Effector memory CD8-positive, alpha-beta T cell (primary cell): ENCODE data around the gene ZNF407.
"Not testable (repeated sequence)": the region's sequence is repeated elsewhere in the genome, so short reads cannot be mapped to it uniquely, and the experiment has no call there.

Experiments used
- ATAC-seq: fragments of 150-1000 bp; cut with Tn5 transposase; replicated peaks from 2 replicates; pipeline ENCODE4 v1.10.0; 2021; ENCODE audit warnings: mild to moderate bottlenecking, moderate library complexity
- DNase-seq, 3 experiments: peaks; one replicate each; pipeline ENCODE4 v3.0.0; 2021
- H3K27ac Mint-ChIP-seq, 2 donors: one replicate each; pipeline ENCODE4 v1.8.0; 2022; ENCODE audit warnings: mild to moderate bottlenecking in 2 of 2, mixed read lengths in 2 of 2, moderate library complexity in 2 of 2
- H3K27me3 Mint-ChIP-seq, 2 donors: one replicate each; pipeline ENCODE4 v1.8.0; 2022; ENCODE audit warnings: mixed read lengths in 2 of 2
- H3K36me3 Mint-ChIP-seq: one replicate; pipeline ENCODE4 v1.8.0; 2022; ENCODE audit warnings: mild to moderate bottlenecking, moderate library complexity, mixed read lengths; ENCODE audit not compliant: insufficient read depth
- H3K4me1 Mint-ChIP-seq, 2 donors: one replicate each; pipeline ENCODE4 v1.8.0; 2022; ENCODE audit warnings: low read depth in 2 of 2, mixed read lengths in 2 of 2
- H3K4me3 Mint-ChIP-seq, 2 donors: one replicate each; pipeline ENCODE4 v1.8.0; 2022; ENCODE audit warnings: mild to moderate bottlenecking in 2 of 2, mixed read lengths in 2 of 2, moderate library complexity in 2 of 2
- H3K9me3 Mint-ChIP-seq, 2 donors: one replicate each; pipeline ENCODE4 v1.8.0; 2022; ENCODE audit warnings: mixed read lengths in 2 of 2

The ZNF407 gene

DNA sequence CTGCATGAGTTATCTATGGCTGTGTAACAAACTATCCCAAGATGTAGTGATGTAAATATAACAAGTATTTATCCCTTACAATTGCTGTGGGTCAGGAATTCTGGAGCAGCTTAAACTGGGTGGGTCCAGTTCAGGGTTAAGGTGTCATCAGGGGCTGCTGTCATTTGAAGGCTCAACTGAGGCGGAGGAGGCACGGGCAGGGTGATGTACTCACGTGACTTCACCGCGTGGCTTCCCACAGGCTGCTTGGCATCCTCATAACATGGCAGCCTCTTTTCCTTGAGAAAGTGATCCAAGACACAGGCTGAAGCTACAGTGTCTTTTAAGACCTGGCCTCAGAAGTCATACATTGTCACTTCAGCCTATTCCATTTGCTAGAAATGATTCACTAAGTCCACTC lies 485.5 kb downstream of the ZNF407 start:
- Mint-ChIP-seq H3K9me3 (peaks cover 4 to 10% of the 10 kb centered on the region in 2 donors), H3K4me1 (peaks cover 0 to 4% of the 10 kb centered on the region in 2 donors), H3K4me3 (no peak overlapping the region), H3K36me3 (no peaks in the 10 kb centered on the region), H3K27ac (no peak overlapping the region), H3K27me3 (peaks cover 6 to 9% of the 10 kb centered on the region in 2 donors)
- ATAC-seq (no peak), DNase-seq (no peak)

DNA sequence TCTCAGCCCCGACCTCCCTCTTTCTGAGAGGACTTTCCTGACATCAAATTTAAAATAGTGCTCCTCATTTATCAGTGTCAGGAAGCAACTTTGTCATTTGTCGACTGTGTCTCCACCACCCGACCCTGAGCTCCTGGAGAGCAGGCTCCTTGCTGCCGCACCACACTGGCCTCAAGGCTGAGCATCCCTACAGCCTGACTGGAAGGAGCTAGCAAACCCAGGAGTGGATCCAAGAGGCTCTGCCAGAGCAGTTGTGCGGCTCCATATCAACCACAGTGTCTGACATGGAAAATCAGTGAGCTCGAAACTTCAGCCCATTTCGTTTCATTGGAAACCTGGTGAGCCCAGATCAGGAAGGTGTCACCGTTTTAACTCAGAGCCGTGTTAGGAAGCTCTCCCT lies 486.1 kb downstream of the ZNF407 start:
- peaks cover 4 to 10% of the 10 kb centered on the region in 2 donors for H3K9me3 Mint-ChIP-seq
- ATAC-seq (no peak), DNase-seq (no peak)
- peaks cover 0 to 4% of the 10 kb centered on the region in 2 donors for H3K4me1 Mint-ChIP-seq
- peaks cover 6 to 9% of the 10 kb centered on the region in 2 donors for H3K27me3 Mint-ChIP-seq
- no peaks in the 10 kb centered on the region for H3K36me3 Mint-ChIP-seq
- H3K27ac Mint-ChIP-seq, result no peak overlapping the region
- H3K4me3 Mint-ChIP-seq, result no peak overlapping the region

DNA sequence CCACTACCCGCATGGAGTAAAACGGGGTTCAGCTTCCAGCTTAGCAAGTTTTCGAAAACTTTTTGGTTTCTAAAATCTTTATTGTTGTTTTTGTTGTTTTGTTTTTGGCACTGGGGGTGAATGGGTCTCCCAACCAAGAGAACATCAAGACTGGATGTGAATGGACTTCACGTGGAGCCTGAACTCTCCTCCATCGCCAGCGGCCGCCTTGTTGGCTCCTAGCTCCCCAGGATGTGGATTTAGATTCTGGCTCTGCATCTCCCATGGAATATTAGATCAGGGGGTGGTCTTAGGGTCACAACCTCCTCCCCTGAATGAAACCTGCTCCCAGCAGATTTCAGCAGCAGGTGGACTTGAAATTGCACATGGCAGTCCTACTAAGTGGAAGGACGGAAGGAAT lies 488.0 kb downstream of the ZNF407 start:
- ATAC-seq, H3K27me3 Mint-ChIP-seq, H3K4me1 Mint-ChIP-seq, H3K4me3 Mint-ChIP-seq, H3K36me3 Mint-ChIP-seq, H3K9me3 Mint-ChIP-seq, H3K27ac Mint-ChIP-seq, DNase-seq: not testable (repeated sequence)

DNA sequence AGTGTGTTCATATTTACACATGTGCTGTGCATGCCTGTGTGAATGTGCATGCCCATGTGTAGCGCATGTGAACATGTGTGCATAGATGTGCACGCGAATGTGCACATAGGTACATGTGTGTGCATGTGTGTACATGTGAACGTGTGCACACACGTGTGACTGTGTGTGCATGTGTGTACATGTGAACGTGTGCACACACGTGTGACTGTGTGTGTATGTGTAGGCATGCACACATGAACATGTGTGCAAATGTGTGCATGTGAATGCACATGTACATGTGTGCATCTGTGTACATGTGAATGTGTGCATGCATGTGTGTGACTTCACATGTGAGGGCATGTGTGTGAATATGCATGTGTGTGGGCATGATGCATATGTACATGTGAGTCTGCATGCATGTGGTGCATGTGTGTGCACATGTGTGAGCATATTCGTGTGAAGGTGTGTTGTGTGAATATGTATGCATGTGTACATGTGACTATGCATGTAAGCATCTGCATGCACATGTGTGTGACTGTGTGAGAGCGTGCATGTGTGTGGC lies 488.9 kb downstream of the ZNF407 start:
- no peak for DNase-seq
- H3K27me3 Mint-ChIP-seq, result peaks cover 6 to 9% of the 10 kb centered on the region in 2 donors
- H3K27ac Mint-ChIP-seq, result no peak overlapping the region
- H3K4me3 Mint-ChIP-seq, result no peak overlapping the region
- ATAC-seq, result no peak
- no peaks in the 10 kb centered on the region for H3K36me3 Mint-ChIP-seq
- H3K4me1 Mint-ChIP-seq, result peaks cover 0 to 4% of the 10 kb centered on the region in 2 donors
- peaks cover 0 to 10% of the 10 kb centered on the region in 2 donors for H3K9me3 Mint-ChIP-seq

DNA sequence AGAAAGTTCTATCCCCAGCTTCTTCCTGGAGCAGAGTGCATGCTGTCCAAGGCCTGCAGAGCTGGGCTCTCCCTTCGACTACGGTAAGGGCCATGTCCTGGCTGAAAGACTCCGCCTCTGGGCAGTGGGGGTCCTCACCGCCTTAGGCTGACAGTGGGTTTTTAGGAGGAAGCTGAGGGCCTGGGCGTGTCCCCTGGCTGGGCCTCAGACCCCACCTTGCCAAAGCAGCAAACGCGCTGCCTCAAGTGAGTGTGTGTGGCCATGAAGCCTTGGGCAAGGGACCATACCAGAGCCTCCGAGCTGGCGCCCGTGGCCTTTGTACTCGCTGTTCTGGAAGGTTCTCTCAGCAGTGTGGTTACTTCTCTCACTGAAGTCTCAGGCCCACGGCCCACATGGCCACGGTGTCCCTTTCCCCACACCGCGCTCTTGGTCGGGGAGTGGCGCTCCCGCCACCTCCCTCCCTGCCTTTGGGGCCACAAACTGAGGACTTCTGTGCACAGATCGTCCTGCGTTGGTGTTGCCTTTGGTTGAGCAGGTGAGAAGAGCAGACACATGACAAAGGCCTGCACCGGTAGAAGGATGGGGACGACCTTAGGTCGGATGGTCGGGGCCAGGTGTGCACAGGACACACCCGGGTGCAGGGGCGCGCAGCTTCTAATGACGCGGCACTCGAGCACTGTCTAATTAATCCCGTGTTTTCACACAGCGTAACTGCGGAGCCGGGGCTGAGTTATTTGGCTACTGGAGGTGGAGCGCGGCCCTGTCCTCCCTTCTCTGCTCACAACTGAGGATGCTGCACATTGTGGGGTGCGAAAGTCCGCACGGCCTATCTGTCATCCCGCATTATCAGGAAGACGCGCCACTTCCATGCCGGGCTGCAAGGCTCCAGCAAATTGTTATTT lies 489.7 kb downstream of the ZNF407 start:
- no peak overlapping the region for H3K27ac Mint-ChIP-seq
- H3K36me3 Mint-ChIP-seq, result no peaks in the 10 kb centered on the region
- DNase-seq, result no peak
- ATAC-seq, result no peak
- peaks cover 0 to 3% of the 10 kb centered on the region in 2 donors for H3K4me1 Mint-ChIP-seq
- H3K27me3 Mint-ChIP-seq, result peaks cover 2 to 6% of the 10 kb centered on the region in 2 donors
- H3K9me3 Mint-ChIP-seq, result peaks cover 0 to 10% of the 10 kb centered on the region in 2 donors
- no peak overlapping the region for H3K4me3 Mint-ChIP-seq

DNA sequence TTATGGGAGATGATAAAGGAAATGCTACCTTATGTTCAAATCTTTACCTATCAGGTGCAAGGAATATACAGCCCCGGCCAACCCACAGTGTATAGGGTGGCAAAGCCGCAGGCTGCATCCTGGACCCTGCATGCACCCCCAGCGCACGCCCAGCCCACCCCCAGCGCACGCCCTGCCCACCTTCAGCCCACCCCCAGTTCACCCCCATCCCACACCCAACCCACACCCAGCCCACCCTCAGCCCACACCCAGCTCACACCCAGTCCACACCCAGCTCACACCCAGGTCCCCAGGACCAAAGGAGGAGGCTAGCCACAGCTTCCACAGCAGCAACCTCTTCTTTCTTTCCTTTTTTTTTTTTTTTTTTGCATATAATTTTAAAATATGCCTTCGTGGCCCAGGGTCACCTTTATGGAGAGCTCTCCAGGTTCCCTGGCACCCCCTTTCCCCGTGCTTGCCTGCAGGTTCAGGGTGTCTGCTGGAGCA lies 490.4 kb downstream of the ZNF407 start:
- Mint-ChIP-seq H3K27me3 (peaks cover 0 to 1% of the 10 kb centered on the region in 2 donors), H3K9me3 (peaks cover 0 to 10% of the 10 kb centered on the region in 2 donors), H3K36me3 (no peaks in the 10 kb centered on the region), H3K27ac (no peak overlapping the region), H3K4me1 (peaks cover 0 to 3% of the 10 kb centered on the region in 2 donors), H3K4me3 (no peak overlapping the region)
- DNase-seq (no peak), ATAC-seq (no peak)

DNA sequence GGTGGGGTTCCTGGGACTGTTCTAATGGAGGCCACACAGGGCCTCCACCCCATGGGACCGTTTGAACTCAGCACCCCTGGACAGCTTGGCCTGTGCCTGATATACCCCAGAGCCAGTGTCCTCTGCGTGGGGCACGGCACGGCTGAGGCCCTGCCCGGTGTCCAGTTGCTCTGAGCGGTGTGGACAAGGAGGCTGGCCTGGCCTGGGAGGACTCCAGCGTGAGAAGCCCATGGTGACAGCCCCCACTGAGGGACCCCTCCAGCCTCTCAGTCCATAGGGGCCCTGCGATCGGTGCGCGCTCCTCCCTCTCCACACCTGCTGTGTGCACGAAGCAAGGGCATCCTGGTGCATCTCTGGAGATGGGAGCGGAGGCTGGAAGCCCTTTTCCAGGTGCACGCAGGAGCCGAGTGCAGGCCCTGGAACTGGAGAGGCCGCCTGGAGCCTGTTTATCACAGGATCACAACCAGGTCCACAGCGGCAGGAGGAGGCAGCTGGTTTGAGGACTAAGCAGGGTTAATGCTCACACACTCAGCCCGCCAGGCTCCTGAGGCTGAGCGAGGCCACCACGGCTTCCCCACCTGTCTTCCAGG lies 491.0 kb downstream of the ZNF407 start:
- no peak overlapping the region for H3K4me3 Mint-ChIP-seq
- no peaks in the 10 kb centered on the region for H3K27me3 Mint-ChIP-seq
- no peak for DNase-seq
- no peak for ATAC-seq
- H3K27ac Mint-ChIP-seq, result no peak overlapping the region
- H3K4me1 Mint-ChIP-seq, result peaks cover 0 to 3% of the 10 kb centered on the region in 2 donors
- no peaks in the 10 kb centered on the region for H3K36me3 Mint-ChIP-seq
- peaks cover 0 to 10% of the 10 kb centered on the region in 2 donors for H3K9me3 Mint-ChIP-seq

DNA sequence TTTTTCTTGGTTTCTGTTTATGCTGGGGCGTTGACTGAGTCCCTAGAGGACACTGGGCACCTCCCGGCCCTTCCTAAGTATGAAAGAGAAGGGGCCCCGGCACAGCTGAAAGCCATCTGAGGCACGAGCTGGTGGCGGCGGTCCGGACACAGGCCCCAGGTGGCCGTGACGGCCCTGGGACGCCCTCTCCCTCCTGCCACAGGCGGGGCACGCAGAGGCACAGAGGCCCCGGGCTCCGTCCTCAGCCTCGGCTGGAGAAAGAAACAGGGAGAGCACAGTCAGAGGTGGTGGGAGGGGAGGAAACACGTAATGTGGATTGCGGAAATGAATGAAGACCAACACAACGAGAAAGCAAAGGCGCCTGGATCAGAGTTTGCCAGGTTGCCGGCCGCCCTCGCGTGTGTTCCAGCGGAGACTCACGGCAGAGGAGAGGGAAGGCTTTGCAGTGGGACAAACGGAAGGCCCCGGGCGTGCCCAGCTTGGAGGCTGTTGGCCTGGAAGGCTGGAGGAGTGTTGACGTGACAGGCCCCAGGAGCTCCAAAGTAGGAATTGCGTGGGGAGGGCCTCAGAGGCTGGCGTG lies 492.2 kb downstream of the ZNF407 start:
- ATAC-seq (no peak), DNase-seq (no peak)
- Mint-ChIP-seq H3K9me3 (peaks cover 0 to 10% of the 10 kb centered on the region in 2 donors), H3K4me1 (peaks cover 0 to 3% of the 10 kb centered on the region in 2 donors), H3K36me3 (no peaks in the 10 kb centered on the region), H3K4me3 (no peak overlapping the region), H3K27me3 (no peaks in the 10 kb centered on the region), H3K27ac (no peak overlapping the region)

DNA sequence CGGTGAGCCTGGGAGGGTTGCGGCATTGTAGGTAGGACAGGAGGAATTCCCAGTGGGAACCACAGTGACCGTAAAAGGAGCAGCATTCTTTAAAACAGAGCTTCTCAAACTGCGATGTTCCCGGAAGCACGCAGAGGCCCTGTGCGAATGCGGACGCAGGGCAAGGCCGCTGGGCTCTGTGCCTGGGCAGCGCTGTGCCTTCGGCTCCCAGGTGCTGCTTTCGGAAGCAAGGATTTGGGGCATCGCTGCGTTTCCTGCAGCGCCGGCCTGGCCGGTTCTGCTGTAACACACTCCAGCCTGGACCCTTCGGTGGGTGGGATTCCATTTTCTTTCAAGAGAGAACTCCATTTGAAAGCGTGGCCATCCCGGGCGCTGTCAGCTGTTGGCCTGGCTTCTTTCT lies 492.7 kb downstream of the ZNF407 start:
- no peaks in the 10 kb centered on the region for H3K27me3 Mint-ChIP-seq

DNA sequence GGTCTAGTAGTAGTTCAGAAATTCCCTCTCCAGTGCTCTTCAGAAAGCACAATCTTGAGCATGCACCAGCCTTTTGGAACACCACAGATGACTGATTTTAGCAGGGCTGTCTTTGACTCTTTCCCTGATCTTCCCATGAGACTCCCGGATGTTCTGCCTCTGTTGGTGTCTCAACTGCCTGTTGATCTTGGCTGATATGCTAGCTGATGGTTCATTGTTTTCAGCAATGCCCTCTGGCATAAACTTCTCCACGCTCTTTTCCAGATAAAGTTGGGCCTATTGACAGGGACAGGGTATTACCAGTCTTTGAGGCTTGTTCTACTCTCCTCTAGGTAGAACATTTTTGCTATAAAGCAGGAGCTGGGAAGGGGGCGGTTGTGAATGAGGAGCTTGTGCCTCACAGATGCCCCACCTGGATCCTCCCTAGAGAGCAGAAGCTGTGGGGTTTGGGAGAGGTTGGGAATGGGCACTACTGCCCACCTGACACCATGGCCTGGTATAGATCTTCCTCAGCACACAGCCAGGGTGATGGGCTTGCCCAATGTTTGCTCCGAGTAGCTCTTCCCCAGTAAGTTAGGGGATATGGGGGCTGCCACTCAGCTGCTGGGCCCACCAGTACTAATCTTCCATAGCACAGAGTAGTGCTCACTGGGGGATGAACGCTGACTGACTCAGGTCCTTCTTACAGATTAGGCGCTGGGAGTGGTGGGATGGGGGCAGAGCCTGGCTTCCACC lies 500.0 kb downstream of the ZNF407 start:
- Mint-ChIP-seq H3K4me1 (no peaks in the 10 kb centered on the region), H3K27ac (no peak overlapping the region), H3K4me3 (no peak overlapping the region), H3K9me3 (peaks cover 2 to 16% of the 10 kb centered on the region in 2 donors), H3K27me3 (no peaks in the 10 kb centered on the region), H3K36me3 (no peaks in the 10 kb centered on the region)
- DNase-seq (no peak), ATAC-seq (no peak)

More for the DNA sequence above, 492.7 kb downstream of the ZNF407 start:
- ATAC-seq (no peak), DNase-seq (no peak)
- peaks cover 0 to 3% of the 10 kb centered on the region in 2 donors for H3K4me1 Mint-ChIP-seq
- H3K27ac Mint-ChIP-seq, result no peak overlapping the region
- H3K4me3 Mint-ChIP-seq, result no peak overlapping the region
- H3K36me3 Mint-ChIP-seq, result no peaks in the 10 kb centered on the region
- peaks cover 0 to 10% of the 10 kb centered on the region in 2 donors for H3K9me3 Mint-ChIP-seq

DNA sequence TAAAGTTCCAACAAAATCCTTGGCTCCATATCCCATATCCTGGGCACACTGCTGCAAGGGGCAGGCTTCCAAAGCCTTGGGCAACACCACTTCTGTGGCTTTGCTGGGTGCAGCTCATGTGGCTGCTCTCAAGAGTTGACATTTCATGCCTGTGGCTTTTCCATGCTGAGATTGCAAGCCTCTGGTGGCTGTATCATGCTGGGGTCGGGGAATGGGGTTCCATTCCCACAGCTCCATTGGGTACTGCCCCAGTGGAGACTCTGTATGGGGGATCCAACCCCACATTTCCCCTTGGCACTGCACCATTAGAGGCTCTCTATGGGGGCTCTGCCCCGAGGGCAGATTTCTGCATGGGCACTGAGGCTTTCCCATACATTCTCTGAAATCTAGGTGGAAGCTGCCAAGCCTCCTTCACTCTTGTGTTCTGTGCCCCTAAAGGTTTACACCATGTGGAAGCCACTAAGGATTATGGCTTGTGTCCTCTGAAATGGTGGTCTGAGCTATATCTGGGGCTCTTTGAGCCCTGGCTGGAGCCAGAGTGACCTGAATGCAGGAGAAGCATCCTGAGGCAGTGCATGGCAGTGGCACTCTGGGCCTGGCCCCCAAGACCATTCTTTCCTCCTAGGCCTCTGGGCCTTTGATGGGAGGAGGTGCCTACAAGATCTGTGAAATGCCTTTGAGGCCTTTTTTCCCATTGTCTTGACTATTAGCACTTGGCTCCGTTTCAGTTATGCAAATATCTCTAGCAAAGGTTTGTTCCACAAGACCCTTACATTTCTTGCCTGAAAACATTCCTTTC lies 503.4 kb downstream of the ZNF407 start:
- Mint-ChIP-seq H3K4me1 (no peaks in the 10 kb centered on the region), H3K9me3 (peaks cover 0 to 9% of the 10 kb centered on the region in 2 donors), H3K36me3 (peaks cover 3% of the 10 kb centered on the region), H3K4me3 (no peak overlapping the region), H3K27me3 (no peaks in the 10 kb centered on the region), H3K27ac (no peak overlapping the region)
- no peak for DNase-seq
- ATAC-seq, result no peak

DNA sequence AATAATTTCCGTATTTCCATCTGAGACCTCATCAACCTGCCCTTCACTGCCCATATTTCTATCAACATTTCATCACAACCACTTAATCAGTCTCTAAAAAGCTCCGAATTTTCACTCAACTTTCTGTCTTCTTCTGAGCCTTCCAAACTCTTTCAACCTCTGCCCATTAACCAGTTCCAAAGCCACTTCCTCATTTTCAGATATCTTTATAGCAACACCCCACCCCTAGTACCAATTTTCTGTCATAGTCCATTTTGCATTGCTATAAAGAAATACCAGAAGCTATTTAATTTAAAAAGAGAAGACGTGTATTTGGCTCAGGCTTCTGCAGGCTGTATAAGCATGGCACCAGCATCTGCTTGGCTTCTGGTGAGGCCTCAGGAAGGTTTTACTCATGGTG lies 504.2 kb downstream of the ZNF407 start:
- no peak for DNase-seq
- no peak overlapping the region for H3K4me3 Mint-ChIP-seq
- H3K27ac Mint-ChIP-seq, result no peak overlapping the region
- no peaks in the 10 kb centered on the region for H3K4me1 Mint-ChIP-seq
- peaks cover 3% of the 10 kb centered on the region for H3K36me3 Mint-ChIP-seq
- peaks cover 0 to under 1% of the 10 kb centered on the region in 2 donors for H3K27me3 Mint-ChIP-seq
- H3K9me3 Mint-ChIP-seq, result peaks cover 0 to 9% of the 10 kb centered on the region in 2 donors
- ATAC-seq, result no peak
